Femur (tissue), 1 donor: ENCODE results near the gene ZNF556.

ENCODE experiments used
- DNase-seq: peaks from one replicate; pipeline ENCODE4 v3.0.0-alpha.2; 2017

Gene ZNF556

GRCh38 chr19:2867025-2867991, at the start of gene ZNF556:
Gene ZNF556 (plus strand): TSS chr19:2867335. CDS start chr19:2867422, 87 bp downstream.
- DNase-seq: peak; percentile 82

- peak; percentile 97 for DNase-seq
These were observed 47.5 kb upstream of the ZNF556 start, which contains the start of gene ZNF554 for GRCh38 chr19:2819540-2820111. Gene ZNF554 (plus strand): TSS chr19:2819868. CDS start chr19:2820072, 204 bp downstream.

- no peak for DNase-seq
These were observed 46.9 kb upstream of the ZNF556 start for GRCh38 chr19:2820112-2820702.

GRCh38 chr19:2822846-2823245, 44.3 kb upstream of the ZNF556 start:
- DNase-seq: no peak

GRCh38 chr19:2823646-2824045, 43.5 kb upstream of the ZNF556 start:
- no peak for DNase-seq

GRCh38 chr19:2824129-2824528, 43.0 kb upstream of the ZNF556 start:
- no peak for DNase-seq

GRCh38 chr19:2827022-2827421, 40.1 kb upstream of the ZNF556 start:
- DNase-seq: no peak

GRCh38 chr19:2827840-2828489, 39.2 kb upstream of the ZNF556 start:
- DNase-seq: no peak

GRCh38 chr19:2834294-2834871, 32.8 kb upstream of the ZNF556 start:
- DNase-seq: no peak

GRCh38 chr19:2837430-2837829, 29.7 kb upstream of the ZNF556 start:
- no peak for DNase-seq

GRCh38 chr19:2840794-2841791, 26.0 kb upstream of the ZNF556 start, which contains the start of gene ZNF555:
Gene ZNF555 (plus strand): TSS chr19:2841475. CDS start chr19:2841573, 98 bp downstream.
- DNase-seq: peak; percentile 99

GRCh38 chr19:2841855-2842574, 25.1 kb upstream of the ZNF556 start:
- DNase-seq: no peak

- no peak for DNase-seq
These were observed 22.0 kb upstream of the ZNF556 start for GRCh38 chr19:2845107-2845506.

- DNase-seq: peak; percentile 23
These were observed 20.8 kb upstream of the ZNF556 start for GRCh38 chr19:2846180-2846894.

GRCh38 chr19:2847507-2847906, 19.6 kb upstream of the ZNF556 start:
- no peak for DNase-seq

- peak; percentile 69 for DNase-seq
These were observed 18.5 kb upstream of the ZNF556 start for GRCh38 chr19:2848616-2849015.

- DNase-seq: no peak
These were observed 16.7 kb upstream of the ZNF556 start for GRCh38 chr19:2850256-2850925.

- DNase-seq: no peak
These were observed 14.5 kb upstream of the ZNF556 start for GRCh38 chr19:2852598-2852997.

- DNase-seq: no peak
These were observed 14.0 kb upstream of the ZNF556 start for GRCh38 chr19:2853015-2853606.
